Kidney (tissue), 14 donors: ENCODE data around the gene INTS3. TPM values are rescaled to one million over a fixed set of nuclear protein-coding genes. Genes with fewer than 3 reads are reported as not detected.
"Not testable (repeated sequence)": the region's sequence is repeated elsewhere in the genome, so short reads cannot be mapped to it uniquely, and the experiment has no call there.

Experiments
- DNase-seq, 5 donors: peaks; one replicate each; pipeline ENCODE4 v3.0.0-alpha.2; 2013 to 2020
- FAIRE-seq: peaks from 2 replicates; lab custom pipeline; 2012; peaks lifted over from hg19 to GRCh38; lab: Jason Lieb, UNC
- H3K27ac ChIP-seq, 2 donors: one replicate each; pipeline ENCODE4 v1.7.0; 2013; ENCODE audit warnings: low read depth in 2 of 2, low read length in 2 of 2, inconsistent platforms in 1 of 2
- H3K27me3 ChIP-seq: one replicate; pipeline ENCODE4 v1.7.1; 2013; ENCODE audit warnings: low read length, inconsistent platforms; ENCODE audit not compliant: control insufficient read depth, insufficient read depth
- H3K36me3 ChIP-seq, 3 donors: one replicate each; pipeline versions ENCODE4 v1.7.0 to v1.7.1; 2013; ENCODE audit warnings: low read length in 3 of 3, control low read depth in 1 of 3, inconsistent platforms in 1 of 3; ENCODE audit not compliant: insufficient read depth in 3 of 3, control insufficient read depth in 2 of 3
- H3K4me1 ChIP-seq, 3 donors: one replicate each; pipeline versions ENCODE4 v1.7.0 to v1.7.1; 2013; ENCODE audit warnings: low read length in 3 of 3, inconsistent platforms in 1 of 3, low read depth in 1 of 3; ENCODE audit not compliant: control insufficient read depth in 2 of 3, insufficient read depth in 2 of 3
- H3K4me3 ChIP-seq, 3 donors: one replicate each; pipeline versions ENCODE4 v1.7.0 to v1.8.1; 2013; ENCODE audit warnings: low read length in 3 of 3, control low read depth in 1 of 3, inconsistent platforms in 1 of 3
- H3K9ac ChIP-seq, 3 donors: one replicate each; pipeline versions ENCODE4 v1.7.0 to v1.7.1; 2013; ENCODE audit warnings: low read length in 3 of 3, control low read depth in 1 of 3, inconsistent platforms in 1 of 3
- H3K9me3 ChIP-seq, 3 donors: one replicate each; pipeline versions ENCODE4 v1.7.0 to v1.7.1; 2013; ENCODE audit warnings: low read length in 3 of 3, control low read depth in 1 of 3, inconsistent platforms in 1 of 3; ENCODE audit not compliant: control insufficient read depth in 2 of 3, insufficient read depth in 1 of 3
- intact Hi-C: fragments of 100-400 bp; cut with DNase I; formaldehyde crosslinking; loops from one replicate; pipeline ENCODE4 v1.11.1; 2022
- polyA plus RNA-seq: library from polyadenylated mRNA; stranded (reverse); fragments of 350-450 nt; fragmentation: Illumina TruSeq; extraction: RNeasy Lipid Tissue Mini Kit (QIAGEN cat#74804); gene quantifications from one replicate; pipeline ENCODE4 v1.2.3, GENCODE V29; 2014; ENCODE audit warnings: low read depth, low replicate concordance; ENCODE audit not compliant: insufficient read depth
- total RNA-seq: library from RNA; stranded (reverse); fragmentation: NEBNext Ultra II Directional; extraction: Animal tissue kit (Norgen Biotek cat#: 25700); gene quantifications from one replicate; pipeline ENCODE4 v1.2.1, GENCODE V29; 2021
- TF ChIP-seq, protein P1 (sequence below): IDR thresholded peaks from 3 replicates; pipeline ENCODE4 v1.5.1; 2012; ENCODE audit warnings: mild to moderate bottlenecking, moderate library complexity, borderline replicate concordance; ENCODE audit not compliant: insufficient read depth; ENCODE audit errors: extremely low read depth
- donor health status: control.
- donor health status: control.
- donor health status: control.
- donor health status: control.
- donor health status: control.
- donor health status: DM: yes; HTN: yes; CAD: no.
- donor health status: Normal renal cell carcinoma (clear cell type).

Gene INTS3
- total and polyA plus RNA-seq, 2 donors from 2014 or later = 42.7 to 74.8 TPM

GRCh38 chr1:153723687-153724086 lies 4.2 kb upstream of the INTS3 start:
- H3K4me3 ChIP-seq = no peak overlapping the region
- H3K9ac ChIP-seq = no peak overlapping the region
- FAIRE-seq (no peak), DNase-seq (no peak)
- no peaks in the 10 kb centered on the region for H3K27me3 ChIP-seq
- no peaks in the 10 kb centered on the region for H3K9me3 ChIP-seq
- no peak overlapping the region for H3K27ac ChIP-seq
- TF ChIP-seq, protein P1, sequence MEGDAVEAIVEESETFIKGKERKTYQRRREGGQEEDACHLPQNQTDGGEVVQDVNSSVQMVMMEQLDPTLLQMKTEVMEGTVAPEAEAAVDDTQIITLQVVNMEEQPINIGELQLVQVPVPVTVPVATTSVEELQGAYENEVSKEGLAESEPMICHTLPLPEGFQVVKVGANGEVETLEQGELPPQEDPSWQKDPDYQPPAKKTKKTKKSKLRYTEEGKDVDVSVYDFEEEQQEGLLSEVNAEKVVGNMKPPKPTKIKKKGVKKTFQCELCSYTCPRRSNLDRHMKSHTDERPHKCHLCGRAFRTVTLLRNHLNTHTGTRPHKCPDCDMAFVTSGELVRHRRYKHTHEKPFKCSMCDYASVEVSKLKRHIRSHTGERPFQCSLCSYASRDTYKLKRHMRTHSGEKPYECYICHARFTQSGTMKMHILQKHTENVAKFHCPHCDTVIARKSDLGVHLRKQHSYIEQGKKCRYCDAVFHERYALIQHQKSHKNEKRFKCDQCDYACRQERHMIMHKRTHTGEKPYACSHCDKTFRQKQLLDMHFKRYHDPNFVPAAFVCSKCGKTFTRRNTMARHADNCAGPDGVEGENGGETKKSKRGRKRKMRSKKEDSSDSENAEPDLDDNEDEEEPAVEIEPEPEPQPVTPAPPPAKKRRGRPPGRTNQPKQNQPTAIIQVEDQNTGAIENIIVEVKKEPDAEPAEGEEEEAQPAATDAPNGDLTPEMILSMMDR = no peak
- peaks cover 0 to 3% (median 2%) of the 10 kb centered on the region in 3 donors for H3K4me1 ChIP-seq
- H3K36me3 ChIP-seq = no peaks in the 10 kb centered on the region
- intact Hi-C loops = no loop called here

DNA sequence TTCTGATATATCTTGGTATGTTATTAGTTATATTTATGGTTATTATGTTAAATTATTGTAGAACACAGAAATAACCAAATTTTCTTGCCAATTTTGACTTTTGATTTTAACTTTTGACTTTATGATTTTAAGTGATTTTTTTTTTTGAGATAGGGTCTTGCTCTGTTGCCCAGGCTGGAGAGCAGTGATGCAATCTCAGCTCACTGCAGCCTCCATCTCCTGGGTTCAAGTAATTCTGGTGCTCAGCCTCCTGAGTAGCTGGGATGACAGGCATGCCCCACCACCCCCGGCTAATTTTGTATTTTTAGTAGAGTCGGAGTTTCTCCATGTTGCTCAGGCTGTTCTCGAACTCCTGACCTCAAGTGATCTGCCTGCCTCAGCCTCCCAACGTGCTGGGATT lies 3.2 kb upstream of the INTS3 start:
- intact Hi-C loops, H3K4me1 ChIP-seq, H3K9ac ChIP-seq, H3K27ac ChIP-seq, H3K27me3 ChIP-seq, H3K4me3 ChIP-seq, FAIRE-seq, H3K36me3 ChIP-seq, DNase-seq, H3K9me3 ChIP-seq: not testable (repeated sequence)

DNA sequence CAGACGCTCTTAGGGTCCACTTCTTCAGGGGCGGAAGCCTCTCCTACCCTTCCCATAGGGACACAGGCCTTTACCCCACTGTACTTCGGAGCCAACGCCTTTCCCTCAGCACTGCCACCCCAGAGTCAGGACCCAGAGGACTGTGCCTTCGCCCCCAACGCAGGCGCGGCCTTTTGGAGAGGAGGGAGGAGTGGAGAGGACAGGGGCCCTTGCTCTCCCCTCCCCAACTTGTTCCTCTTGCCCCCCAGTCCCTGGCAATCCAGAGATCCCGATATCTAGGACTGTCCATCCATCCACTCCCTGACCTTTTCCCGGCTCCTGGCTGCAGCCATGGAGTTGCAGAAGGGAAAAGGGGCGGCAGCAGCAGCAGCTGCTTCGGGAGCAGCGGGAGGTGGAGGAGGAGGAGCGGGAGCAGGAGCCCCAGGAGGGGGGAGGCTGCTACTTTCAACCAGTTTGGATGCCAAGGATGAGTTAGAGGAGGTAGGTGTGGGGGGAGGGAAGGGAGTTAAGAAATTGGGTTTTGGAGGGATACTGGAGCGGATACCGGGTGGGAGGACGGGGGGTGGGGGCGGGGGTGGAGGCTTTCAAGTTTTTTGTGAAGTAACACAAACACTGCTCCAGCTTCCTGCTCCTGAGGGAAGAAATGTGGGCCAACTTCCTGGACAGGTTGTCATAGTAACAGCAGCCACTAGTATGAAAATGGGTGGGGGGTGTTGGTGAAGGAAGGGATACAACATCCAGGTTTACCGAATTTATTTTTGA lies 636 bp downstream of the INTS3 start:
- intact Hi-C loops = no loop called here
- DNase-seq = peak; percentile 66 to 85 (median 82)

GRCh38 chr1:153730468-153730988 lies 2.7 kb downstream of the INTS3 start:
- FAIRE-seq = no peak
- H3K4me1 ChIP-seq = peaks cover 2 to 7% (median 3%) of the 10 kb centered on the region in 3 donors

More for the DNA sequence above, 636 bp downstream of the INTS3 start:
- H3K36me3 ChIP-seq = no peaks in the 10 kb centered on the region
- H3K9me3 ChIP-seq = no peaks in the 10 kb centered on the region
- H3K27me3 ChIP-seq = no peaks in the 10 kb centered on the region
- TF ChIP-seq, protein P1 = no peak
- peak overlapping the region; percentile 83 to 100 (median 100) for H3K9ac ChIP-seq
- H3K4me3 ChIP-seq = peak overlapping the region; percentile 84 to 97 (median 90)
- peaks cover 3 to 7% (median 3%) of the 10 kb centered on the region in 3 donors for H3K4me1 ChIP-seq
- H3K27ac ChIP-seq = peak overlapping the region; percentile 99
- no peak for FAIRE-seq

More at GRCh38 chr1:153730468-153730988, 2.7 kb downstream of the INTS3 start:
- no peak overlapping the region for H3K27ac ChIP-seq
- peak in 1 of 5 donors; percentile 54 for DNase-seq
- no peaks in the 10 kb centered on the region for H3K36me3 ChIP-seq
- no peak overlapping the region for H3K4me3 ChIP-seq
- no peaks in the 10 kb centered on the region for H3K27me3 ChIP-seq
- H3K9ac ChIP-seq = no peak overlapping the region
- TF ChIP-seq, protein P1 = no peak
- intact Hi-C loops = no loop called here
- no peaks in the 10 kb centered on the region for H3K9me3 ChIP-seq
